HEK293 (cell line): ENCODE data around the gene ABHD8.

Source experiments
- CTCF ChIA-PET: fragments of 350-600 bp; formaldehyde crosslinking; extraction: SDS; loops from one replicate; lab custom pipeline; 2021; ENCODE audit warnings: antibody characterized with exemption; lab: Yijun Ruan, JAX
- POLR2A ChIA-PET: fragments of 300-600 bp; formaldehyde crosslinking; extraction: SDS; loops from one replicate; lab custom pipeline; 2020; ENCODE audit warnings: antibody characterized with exemption, inconsistent platforms; lab: Yijun Ruan, JAX
- H3K27ac ChIP-seq: fragments of 200-500 bp; sonication (Bioruptor generic); 2 replicates; pipeline ENCODE4 v1.5.1; 2014; ENCODE audit warnings: low read depth, low read length, control low read depth, inconsistent platforms; ENCODE audit errors: extremely low read depth
- H3K36me3 ChIP-seq, 2 experiments: fragments of 200-500 bp in 1 of 2; sonication (Bioruptor generic) in 1 of 2; 1 replicate in 1 of 2; 2 replicates in 1 of 2; pipeline ENCODE4 v1.5.1; 2014 to 2017; ENCODE audit warnings: inconsistent platforms in 2 of 2, low read length in 2 of 2; ENCODE audit not compliant: control insufficient read depth in 2 of 2, insufficient read depth in 1 of 2
- H3K4me1 ChIP-seq: fragments of 200-500 bp; sonication (Bioruptor generic); 2 replicates; pipeline ENCODE4 v1.5.1; 2014; ENCODE audit warnings: mild to moderate bottlenecking, low read length, inconsistent platforms; ENCODE audit not compliant: control insufficient read depth, insufficient read depth
- H3K4me3 ChIP-seq: 2 replicates; pipeline ENCODE4 v1.5.1; 2011; ENCODE audit warnings: low read depth, mild to moderate bottlenecking, control low read depth, low read length, moderate library complexity
- H3K9me3 ChIP-seq: fragments of 200-500 bp; sonication (Bioruptor generic); 2 replicates; pipeline ENCODE4 v1.5.1; 2014; ENCODE audit warnings: low read depth, low read length, inconsistent platforms; ENCODE audit not compliant: control insufficient read depth, insufficient read depth
- BCL6B ChIP-seq: fragments of 450-650 bp; formaldehyde crosslinking; IDR thresholded peaks from 2 replicates; pipeline ENCODE4 v1.5.1; 2017; ENCODE audit warnings: missing biosample characterization, missing genetic modification characterization
- EGR2 ChIP-seq: fragments of 450-650 bp; formaldehyde crosslinking; IDR thresholded peaks from 2 replicates; pipeline ENCODE4 v1.5.1; 2016; ENCODE audit warnings: low read depth, missing biosample characterization, missing genetic modification characterization
- GLIS2 ChIP-seq: fragments of 450-650 bp; formaldehyde crosslinking; IDR thresholded peaks from 2 replicates; pipeline ENCODE4 v1.5.1; 2016; ENCODE audit warnings: missing biosample characterization, missing genetic modification characterization
- PATZ1 ChIP-seq: fragments of 450-650 bp; formaldehyde crosslinking; IDR thresholded peaks from 2 replicates; pipeline ENCODE4 v1.5.1; 2016; ENCODE audit warnings: missing biosample characterization, missing genetic modification characterization
- REST ChIP-seq: fragments of 450-650 bp; formaldehyde crosslinking; IDR thresholded peaks from 2 replicates; pipeline ENCODE4 v1.5.1; 2016; ENCODE audit warnings: missing biosample characterization, missing genetic modification characterization
- SCRT2 ChIP-seq: fragments of 450-650 bp; formaldehyde crosslinking; IDR thresholded peaks from 2 replicates; pipeline ENCODE4 v1.5.1; 2016; ENCODE audit warnings: missing biosample characterization, missing genetic modification characterization
- ZBTB10 ChIP-seq: fragments of 450-650 bp; formaldehyde crosslinking; IDR thresholded peaks from 2 replicates; pipeline ENCODE4 v1.5.1; 2016; ENCODE audit warnings: missing biosample characterization, missing genetic modification characterization
- ZFHX2 ChIP-seq: fragments of 450-650 bp; formaldehyde crosslinking; conservative IDR thresholded peaks from 2 replicates; pipeline ENCODE4 v1.5.1; 2016; ENCODE audit warnings: missing biosample characterization, missing genetic modification characterization
- ZNF175 ChIP-seq: fragments of 450-650 bp; formaldehyde crosslinking; IDR thresholded peaks from 2 replicates; pipeline ENCODE4 v1.5.1; 2016; ENCODE audit warnings: missing biosample characterization, missing genetic modification characterization
- ZNF184 ChIP-seq: fragments of 450-650 bp; IDR thresholded peaks from 2 replicates; pipeline ENCODE4 v1.5.1; 2018; ENCODE audit warnings: missing biosample characterization, mild to moderate bottlenecking, missing genetic modification characterization
- ZNF24 ChIP-seq: fragments of 450-650 bp; formaldehyde crosslinking; IDR thresholded peaks from 2 replicates; pipeline ENCODE4 v1.5.1; 2016; ENCODE audit warnings: missing biosample characterization, missing genetic modification characterization
- ZNF335 ChIP-seq: fragments of 450-650 bp; formaldehyde crosslinking; conservative IDR thresholded peaks from 2 replicates; pipeline ENCODE4 v1.5.1; 2016; ENCODE audit warnings: missing biosample characterization, missing genetic modification characterization
- ZNF354C ChIP-seq: fragments of 450-650 bp; formaldehyde crosslinking; IDR thresholded peaks from 2 replicates; pipeline ENCODE4 v1.5.1; 2016; ENCODE audit warnings: missing biosample characterization, missing genetic modification characterization, low read depth, borderline replicate concordance
- ZNF391 ChIP-seq: fragments of 450-650 bp; formaldehyde crosslinking; IDR thresholded peaks from 2 replicates; pipeline ENCODE4 v1.5.1; 2016; ENCODE audit warnings: low read depth, missing biosample characterization, missing genetic modification characterization, borderline replicate concordance
- ZNF433 ChIP-seq: fragments of 450-650 bp; formaldehyde crosslinking; IDR thresholded peaks from 2 replicates; pipeline ENCODE4 v1.5.1; 2016; ENCODE audit warnings: missing biosample characterization, missing genetic modification characterization, low read depth
- ZNF623 ChIP-seq: fragments of 450-650 bp; formaldehyde crosslinking; IDR thresholded peaks from 2 replicates; pipeline ENCODE4 v1.5.1; 2016; ENCODE audit warnings: missing biosample characterization, missing genetic modification characterization
- ZNF629 ChIP-seq: fragments of 450-650 bp; formaldehyde crosslinking; IDR thresholded peaks from 2 replicates; pipeline ENCODE4 v1.5.1; 2017; ENCODE audit warnings: missing biosample characterization, missing genetic modification characterization
- ZNF670 ChIP-seq: fragments of 450-650 bp; formaldehyde crosslinking; IDR thresholded peaks from 2 replicates; pipeline ENCODE4 v1.5.1; 2016; ENCODE audit warnings: missing biosample characterization, missing genetic modification characterization, low read depth
- ZNF76 ChIP-seq: fragments of 450-650 bp; formaldehyde crosslinking; IDR thresholded peaks from 2 replicates; pipeline ENCODE4; 2016; ENCODE audit warnings: low read depth, missing biosample characterization, missing genetic modification characterization, borderline replicate concordance
- ZNF791 ChIP-seq: fragments of 450-650 bp; formaldehyde crosslinking; IDR thresholded peaks from 2 replicates; pipeline ENCODE4 v1.5.1; 2016; ENCODE audit warnings: missing biosample characterization, missing genetic modification characterization
- ZNF792 ChIP-seq: fragments of 450-650 bp; formaldehyde crosslinking; IDR thresholded peaks from 2 replicates; pipeline ENCODE4 v1.5.1; 2016; ENCODE audit warnings: missing biosample characterization, missing genetic modification characterization
- ZSCAN30 ChIP-seq: fragments of 450-650 bp; IDR thresholded peaks from 2 replicates; pipeline ENCODE4 v1.5.1; 2018; ENCODE audit warnings: missing biosample characterization, mild to moderate bottlenecking, missing genetic modification characterization, moderate library complexity
- ZXDB ChIP-seq: fragments of 450-650 bp; formaldehyde crosslinking; IDR thresholded peaks from 2 replicates; pipeline ENCODE4 v1.5.1; 2016; ENCODE audit warnings: missing biosample characterization, missing genetic modification characterization

Gene ABHD8

GRCh38 chr19:17244618-17245534 is 58.3 kb downstream of the ABHD8 start (continued):
- TF ChIP-seq BCL6B (tag by site-specific recombination) (no peak), ZNF354C (tag by site-specific recombination) (no peak), ZNF24 (tag by site-specific recombination) (0 out of 2 replicates have a peak, but pooled peaks have one; percentile 30), ZXDB (tag by site-specific recombination) (peak; percentile 38; the same call in 1 of the 2 replicates), ZNF175 (tag by site-specific recombination) (no peak), ZNF391 (tag by site-specific recombination) (no peak), ZNF792 (tag by site-specific recombination) (peak; percentile 100), ZNF76 (0 out of 2 replicates have a peak, but pooled peaks have one; percentile 19), PATZ1 (tag by site-specific recombination) (peak; percentile 73), GLIS2 (tag by site-specific recombination) (0 out of 2 replicates have a peak, but pooled peaks have one; percentile 8), ZSCAN30 (0 out of 2 replicates have a peak, but pooled peaks have one; percentile 28), SCRT2 (tag by site-specific recombination) (no peak), ZBTB10 (tag by site-specific recombination) (peak; percentile 75)
- TF ChIP-seq, all 188 proteins: peak for 14

GRCh38 chr19:17243830-17244617 is 59.2 kb downstream of the ABHD8 start:
- Histone ChIP-seq H3K4me1 (peaks cover 8% of the 10 kb centered on the region), H3K9me3 (no peaks in the 10 kb centered on the region), H3K4me3 (peak overlapping the region; percentile 76), H3K36me3 (peaks cover 0 to 16% of the 10 kb centered on the region in 2 experiments; a peak in 2 of 3 replicates), H3K27ac (peak overlapping the region; percentile 82; the same call in 1 of the 2 replicates)
- CTCF ChIA-PET, result no interaction called here
- POLR2A ChIA-PET, result interaction anchor here (1.0 to 6.8 kb wide), 5 partner anchors 9 to 39 kb away, joined by 3 to 29 read pairs (median 5); partner anchors contain the start of genes BABAM1, OCEL1 and USE1
- TF ChIP-seq ZNF335 (tag by site-specific recombination) (peak; percentile 68; the same call in 1 of the 2 replicates), ZNF629 (tag by site-specific recombination) (no peak), ZFHX2 (tag by site-specific recombination) (peak; percentile 43; the same call in 1 of the 2 replicates), ZNF791 (tag by site-specific recombination) (no peak), EGR2 (tag by site-specific recombination) (0 out of 2 replicates have a peak, but pooled peaks have one; percentile 17), ZNF670 (tag by site-specific recombination) (no peak), REST (tag by site-specific recombination) (0 out of 2 replicates have a peak, but pooled peaks have one; percentile 10), ZNF433 (tag by site-specific recombination) (no peak), ZNF623 (tag by site-specific recombination) (no peak), ZNF184 (no peak)
